GM21737 (cell line): ENCODE results near the gene ABHD12.

ENCODE experiments used
- ATAC-seq: cut with Tn5 transposase; IDR thresholded peaks from one replicate; pipeline ENCODE4 v1.9.1; 2021; ENCODE audit warnings: mild to moderate bottlenecking, moderate library complexity; ENCODE audit not compliant: unreplicated experiment

ABHD12 gene

DNA sequence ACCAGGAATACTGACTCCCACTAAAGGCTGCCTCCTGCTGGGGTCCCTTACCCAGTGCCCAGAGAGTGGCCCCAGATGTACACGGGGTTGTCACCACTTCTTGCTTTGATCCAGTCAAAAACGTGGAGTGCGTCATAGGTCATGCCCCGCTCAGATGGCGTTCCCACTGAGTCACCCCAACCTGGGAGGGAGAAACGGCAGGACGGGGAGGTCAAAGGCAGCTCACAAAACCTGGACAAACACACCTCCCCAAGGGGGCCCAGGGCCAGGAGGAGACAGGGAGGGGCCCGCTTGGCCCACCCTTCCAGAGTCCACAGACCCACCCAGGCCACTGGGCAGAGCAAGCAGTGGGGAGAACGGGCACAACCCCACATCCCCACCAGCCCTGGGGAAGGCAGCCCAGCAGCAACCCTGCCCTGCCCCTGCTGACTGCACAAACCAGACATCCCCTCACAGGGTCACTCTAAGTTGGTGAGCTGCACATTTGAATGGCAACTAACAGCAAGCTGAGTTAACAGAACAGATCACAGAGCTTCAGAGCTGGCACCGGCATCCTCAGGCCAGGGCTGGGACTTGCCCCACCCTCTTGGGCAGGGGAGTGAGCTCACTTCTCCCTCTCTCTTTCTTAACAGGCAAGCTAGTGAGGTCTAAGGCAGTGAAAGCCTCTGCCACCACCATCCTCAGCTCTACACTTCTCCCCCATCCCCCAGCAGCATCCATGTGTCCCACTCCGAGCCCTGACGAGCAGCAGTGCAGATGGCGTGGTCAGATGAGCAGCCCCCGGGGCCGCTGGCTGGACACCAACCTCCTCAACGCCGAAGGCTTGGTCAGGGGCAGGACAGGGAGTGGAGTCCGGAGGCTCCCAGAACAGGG, 81.0 kb downstream of the ABHD12 start:
- ATAC-seq: no peak

DNA sequence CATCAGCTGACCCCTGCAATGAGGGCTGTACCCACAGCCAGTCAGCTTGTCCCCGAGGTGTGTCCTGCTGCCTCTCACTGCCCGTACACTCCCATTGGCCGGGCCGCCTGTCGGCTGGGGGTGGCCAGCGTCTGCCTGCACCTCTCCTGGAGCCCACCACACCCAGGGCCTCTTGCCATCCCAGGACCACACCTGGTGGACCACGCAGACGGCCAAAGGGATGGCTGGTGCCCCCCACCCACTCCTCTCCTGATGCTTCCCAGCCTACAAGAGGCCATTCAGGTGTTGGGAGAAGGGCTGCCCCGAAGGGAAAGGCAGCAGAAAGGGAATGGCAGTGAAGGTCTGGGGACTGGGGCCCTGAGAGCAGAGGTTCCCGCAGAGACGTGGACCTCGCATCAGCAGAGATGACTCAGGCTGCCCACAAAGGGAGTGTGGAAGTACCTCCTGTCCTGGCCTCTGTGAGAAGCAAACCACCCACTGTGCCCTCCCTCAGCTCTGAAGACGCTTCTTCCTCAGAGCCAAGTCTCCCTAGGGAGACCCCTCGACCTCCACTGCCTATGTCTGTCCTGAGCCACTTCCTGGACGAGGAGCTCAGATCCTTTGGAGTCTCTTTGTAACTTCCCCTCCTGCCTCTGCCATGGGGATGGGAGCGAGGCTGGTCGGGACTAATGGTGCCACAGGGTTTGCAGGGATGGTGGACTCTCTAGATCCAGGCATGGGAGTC, 81.8 kb downstream of the ABHD12 start:
- ATAC-seq: no peak

DNA sequence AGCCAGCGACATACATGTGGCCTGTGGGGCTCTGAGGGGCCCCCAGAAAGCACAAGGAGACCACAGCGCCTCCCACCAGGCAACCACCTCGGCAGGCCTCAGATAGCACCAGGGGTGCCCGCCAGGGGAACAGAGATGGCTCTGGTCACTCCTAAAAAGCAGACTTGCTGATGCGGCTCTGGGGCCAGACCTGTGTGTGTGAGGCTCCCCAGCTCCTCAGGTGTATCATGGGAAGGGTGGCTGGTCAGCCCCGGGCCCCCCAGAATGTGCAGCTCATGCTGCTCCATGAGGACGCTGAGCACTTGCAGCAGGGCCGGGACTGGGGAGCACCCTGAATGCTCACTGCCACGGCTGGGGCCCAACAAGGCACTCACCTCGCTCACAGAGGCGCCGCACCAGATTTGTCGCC, 82.5 kb downstream of the ABHD12 start:
- ATAC-seq: no peak

DNA sequence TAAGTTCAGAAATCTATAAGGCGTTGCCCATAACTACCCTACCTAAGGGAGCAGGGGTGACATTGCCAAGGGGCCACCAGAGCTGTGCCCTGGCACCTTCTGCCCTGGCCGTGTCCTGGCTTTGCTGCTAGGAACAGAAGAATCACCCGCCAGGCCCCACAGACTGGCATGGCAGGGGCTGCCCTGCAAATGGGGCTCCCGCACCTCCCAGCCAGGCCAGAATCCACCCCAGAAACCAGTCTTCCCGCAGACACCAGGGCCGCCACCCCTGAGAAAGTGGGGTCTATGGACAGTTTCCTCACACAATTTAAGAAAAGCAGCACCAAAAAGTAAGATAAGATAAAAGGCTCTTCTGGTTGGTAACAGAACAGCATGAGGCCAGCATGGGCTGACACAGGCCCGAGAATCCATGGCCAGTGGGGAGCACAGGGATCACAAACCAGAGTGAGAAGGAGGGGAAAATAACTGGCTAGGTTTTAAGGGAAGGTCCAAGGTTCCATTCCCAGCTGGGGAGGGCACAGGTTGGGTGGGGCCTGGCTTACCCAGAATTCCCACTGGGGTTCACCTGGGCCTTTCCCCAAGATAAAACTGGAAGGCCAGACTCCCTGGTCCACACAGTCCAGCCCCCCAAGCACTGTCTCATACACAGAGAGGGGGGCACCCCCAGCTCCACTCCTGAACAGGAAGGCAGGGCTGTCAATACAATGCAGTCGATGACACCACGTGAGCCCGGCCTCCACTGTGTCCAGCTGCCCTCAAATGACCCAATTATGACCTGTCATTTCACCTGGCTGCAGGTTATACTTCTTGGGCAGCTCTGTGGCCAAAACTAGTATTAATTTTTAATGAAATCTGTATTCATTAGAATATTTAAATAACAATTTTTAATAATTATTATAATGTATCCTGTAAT, 83.4 kb downstream of the ABHD12 start:
- ATAC-seq: no peak

DNA sequence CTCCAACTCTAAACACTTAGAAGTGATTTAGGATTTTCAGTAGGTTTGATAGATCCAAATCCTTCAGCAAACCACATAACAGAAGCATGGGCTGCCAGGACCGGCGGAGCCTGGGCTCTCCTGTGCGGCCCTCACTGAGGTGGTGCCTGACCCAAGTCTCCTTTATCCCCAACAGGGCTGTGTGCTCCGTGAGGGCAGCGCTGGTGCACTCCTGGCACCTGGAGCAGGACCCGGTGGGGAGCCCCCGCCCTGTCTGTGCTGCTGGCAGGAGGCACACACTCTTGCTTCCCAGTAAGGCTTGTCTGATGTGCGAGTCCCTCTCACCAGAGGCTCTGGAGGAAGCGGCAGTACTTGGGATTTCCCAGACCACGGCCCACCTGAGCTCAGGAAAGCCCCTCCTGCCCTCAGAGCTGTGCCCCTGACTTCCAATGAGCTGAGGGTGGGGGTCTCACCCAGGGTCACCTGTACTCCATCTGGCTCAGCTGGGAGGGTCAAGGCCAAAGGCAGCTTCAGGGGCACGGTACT, 86.5 kb downstream of the ABHD12 start:
- no peak for ATAC-seq

DNA sequence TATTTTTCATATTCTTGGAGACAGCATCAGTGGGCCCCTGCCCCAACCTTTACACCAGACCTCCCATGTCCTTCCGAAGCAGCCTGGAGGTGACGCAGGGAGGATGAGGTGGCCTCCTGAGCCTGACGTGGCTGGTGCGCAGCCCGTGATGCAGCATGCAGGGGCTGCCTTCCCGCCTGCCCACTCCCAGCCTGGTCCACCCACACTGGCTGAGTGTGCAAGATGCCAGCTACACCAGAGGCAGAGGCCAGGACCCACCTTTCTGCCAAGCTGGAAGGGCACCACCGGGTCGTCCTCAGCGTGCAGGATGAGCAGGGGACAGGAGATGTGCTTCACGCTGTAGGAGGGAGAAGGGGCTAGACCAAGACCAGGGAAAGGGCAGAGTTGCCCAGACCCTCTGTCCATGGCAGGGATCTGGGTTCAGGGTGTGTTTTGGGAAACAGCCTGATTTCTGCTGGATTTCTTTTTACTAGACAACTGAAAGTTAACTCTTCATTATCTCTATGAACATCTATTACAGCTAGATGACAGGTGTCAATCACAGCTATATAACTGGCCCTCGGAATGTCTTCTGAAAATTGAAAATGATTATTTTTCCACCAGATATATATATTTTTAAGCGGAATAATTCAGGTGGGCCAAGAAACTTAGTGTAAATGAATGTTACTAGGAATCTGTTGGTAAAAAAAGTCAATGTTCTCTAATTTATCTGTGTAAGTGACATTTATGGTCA, 87.2 kb downstream of the ABHD12 start:
- no peak for ATAC-seq

DNA sequence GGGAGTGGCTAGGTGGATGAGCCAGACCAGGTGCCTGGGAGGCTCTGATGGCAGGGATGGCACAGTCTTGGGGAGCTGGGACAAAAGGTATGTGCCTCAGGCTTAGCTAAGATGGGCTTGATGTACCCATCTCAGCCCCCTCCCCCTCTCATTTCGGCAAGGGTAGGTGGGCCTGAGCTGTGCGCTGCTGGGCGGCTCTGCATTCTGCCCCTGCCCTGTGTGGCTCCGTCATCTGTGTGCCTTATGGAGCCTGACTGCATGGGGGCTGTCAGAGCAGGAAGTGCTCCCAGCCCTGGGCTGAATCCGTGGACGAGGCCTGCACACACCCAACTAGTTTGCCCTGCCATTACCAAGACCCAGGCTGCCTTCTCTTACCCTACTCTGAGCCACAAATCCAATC, 88.0 kb downstream of the ABHD12 start:
- no peak for ATAC-seq

DNA sequence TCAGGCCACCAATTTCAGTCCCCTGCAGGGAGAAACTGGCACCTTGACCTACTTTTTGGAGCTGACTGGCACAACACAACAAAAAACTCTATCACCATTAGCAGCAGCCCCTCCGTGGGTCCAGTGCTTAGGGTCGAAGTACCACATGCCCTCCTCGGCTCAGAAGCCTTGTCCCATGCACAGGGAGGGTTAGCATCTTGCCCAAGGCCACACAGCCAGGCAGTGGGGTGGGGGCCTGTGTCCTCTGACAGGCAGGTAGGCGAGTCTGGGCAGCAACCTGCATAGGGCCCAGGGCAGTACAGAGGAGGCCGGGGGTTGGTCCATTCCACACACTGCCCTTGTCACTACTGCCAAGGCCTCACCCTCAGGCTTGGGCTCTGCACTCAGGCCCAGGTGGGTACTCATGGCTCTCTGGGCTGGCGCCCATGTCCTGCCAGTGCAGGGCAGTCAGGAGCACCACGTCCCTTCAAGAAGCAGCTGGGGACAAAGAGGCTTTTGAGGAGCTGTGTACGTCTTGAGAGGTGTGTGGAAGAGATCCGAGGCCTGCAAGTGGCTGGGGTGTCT, 89.2 kb downstream of the ABHD12 start:
- ATAC-seq: no peak

DNA sequence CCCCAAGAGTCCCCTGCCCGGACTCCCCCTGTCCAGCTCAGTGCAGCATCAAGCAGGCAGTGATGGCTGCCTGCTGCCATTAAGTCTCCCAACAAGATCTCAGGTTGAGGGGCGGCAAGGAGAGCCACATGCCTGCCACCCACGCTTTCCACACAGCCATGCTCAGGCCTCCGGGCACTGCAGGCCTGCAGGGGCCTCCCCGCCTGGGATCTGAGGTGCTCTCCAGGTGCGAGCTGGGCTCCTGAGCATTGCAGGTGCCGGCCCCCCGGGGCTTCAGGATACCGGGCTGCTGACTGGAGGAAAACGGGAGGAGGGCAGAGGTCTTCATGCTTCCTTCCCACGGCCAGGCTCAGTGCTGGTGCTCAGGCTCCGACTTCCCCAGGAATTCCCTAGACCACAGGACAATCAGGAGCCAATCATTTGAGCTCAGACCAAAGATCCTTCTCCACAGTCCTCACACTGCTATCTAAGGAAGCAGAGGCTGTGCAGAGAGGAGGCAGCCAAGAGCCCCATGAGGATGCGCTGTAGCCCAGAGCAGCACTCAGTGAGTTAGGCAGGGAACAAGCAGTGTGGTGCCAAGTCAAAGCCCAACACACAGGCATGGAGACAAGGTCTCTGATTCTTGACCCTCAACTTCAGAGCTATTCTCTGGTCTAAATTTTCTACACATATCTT, 90.0 kb downstream of the ABHD12 start:
- no peak for ATAC-seq

DNA sequence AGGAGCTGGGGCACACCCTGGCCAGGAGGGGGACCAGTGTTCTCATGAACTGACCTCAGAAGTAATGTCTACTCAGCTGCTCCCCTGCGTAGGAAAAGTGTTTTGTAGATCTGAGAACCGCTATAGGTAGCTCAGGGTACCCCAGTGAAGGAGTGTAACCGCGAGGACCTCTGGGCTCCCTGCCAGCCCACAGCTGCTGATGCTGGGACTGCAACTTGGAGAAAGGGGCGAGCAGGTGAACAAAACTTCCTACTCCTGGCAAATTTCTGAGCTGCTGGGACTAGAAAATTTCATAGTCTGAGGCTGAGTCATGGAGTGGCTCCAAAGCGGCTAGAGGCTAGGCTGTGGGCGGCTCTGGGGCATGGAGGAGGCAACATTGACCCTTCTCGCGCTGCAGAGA, 90.8 kb downstream of the ABHD12 start:
- ATAC-seq: no peak

DNA sequence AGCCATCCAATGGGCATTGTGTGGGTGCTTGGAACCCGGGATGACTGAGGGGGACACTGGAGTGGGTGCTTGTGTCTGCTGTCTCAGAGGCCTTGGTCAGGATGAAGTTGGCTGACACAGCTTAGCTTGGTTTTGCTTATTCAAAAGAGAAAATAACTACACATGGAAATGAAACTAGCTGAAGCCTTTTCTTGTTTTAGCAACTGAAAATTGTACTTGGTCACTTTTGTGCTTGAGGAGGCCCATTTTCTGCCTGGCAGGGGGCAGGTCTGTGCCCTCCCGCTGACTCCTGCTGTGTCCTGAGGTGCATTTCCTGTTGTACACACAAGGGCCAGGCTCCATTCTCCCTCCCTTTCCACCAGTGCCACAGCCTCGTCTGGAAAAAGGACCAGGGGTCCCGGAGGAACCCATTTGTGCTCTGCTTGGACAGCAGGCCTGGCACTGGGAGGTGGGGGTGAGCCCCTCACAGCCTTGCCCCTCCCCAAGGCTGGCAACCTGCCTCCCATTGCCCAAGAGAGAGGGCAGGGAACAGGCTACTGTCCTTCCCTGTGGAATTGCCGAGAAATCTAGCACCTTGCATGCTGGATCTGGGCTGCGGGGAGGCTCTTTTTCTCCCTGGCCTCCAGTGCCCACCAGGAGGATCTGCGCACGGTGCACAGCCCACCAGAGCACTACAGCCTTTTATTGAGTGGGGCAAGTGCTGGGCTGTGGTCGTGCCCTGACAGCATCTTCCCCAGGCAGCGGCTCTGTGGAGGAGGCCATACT, 93.3 kb downstream of the ABHD12 start:
- ATAC-seq: peak; percentile 52

DNA sequence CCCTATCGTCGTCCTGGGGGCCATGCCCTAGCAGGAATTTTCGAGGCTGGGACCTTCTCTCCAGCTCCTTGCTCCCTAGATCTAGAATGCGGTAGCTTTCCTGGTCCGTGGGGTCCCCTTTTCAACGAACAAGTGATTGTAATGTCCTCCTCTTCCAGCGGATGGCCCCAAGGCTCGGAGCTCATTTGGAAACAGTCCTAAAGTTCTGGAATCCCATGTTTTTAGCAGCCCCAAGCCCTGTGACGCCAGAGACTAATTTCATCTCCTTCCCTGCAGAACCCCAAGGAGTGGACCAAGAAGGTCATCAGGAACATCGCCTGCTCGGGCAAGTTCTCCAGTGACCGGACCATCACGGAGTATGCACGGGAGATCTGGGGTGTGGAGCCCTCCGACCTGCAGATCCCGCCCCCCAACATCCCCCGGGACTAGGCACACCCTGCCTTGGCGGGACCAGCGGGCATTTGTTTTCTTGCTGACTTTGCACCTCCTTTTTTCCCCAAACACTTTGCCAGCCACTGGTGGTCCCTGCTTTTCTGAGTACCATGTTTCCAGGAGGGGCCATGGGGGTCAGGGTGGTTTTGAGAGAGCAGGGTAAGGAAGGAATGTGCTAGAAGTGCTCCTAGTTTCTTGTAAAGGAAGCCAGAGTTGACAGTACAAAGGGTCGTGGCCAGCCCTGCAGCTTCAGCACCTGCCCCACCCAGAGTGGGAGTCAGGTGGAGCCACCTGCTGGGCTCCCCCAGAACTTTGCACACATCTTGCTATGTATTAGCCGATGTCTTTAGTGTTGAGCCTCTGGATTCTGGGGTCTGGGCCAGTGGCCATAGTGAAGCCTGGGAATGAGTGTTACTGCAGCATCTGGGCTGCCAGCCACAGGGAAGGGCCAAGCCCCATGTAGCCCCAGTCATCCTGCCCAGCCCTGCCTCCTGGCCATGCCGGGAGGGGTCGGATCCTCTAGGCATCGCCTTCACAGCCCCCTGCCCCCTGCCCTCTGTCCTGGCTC, 94.2 kb downstream of the ABHD12 start:
- no peak for ATAC-seq

DNA sequence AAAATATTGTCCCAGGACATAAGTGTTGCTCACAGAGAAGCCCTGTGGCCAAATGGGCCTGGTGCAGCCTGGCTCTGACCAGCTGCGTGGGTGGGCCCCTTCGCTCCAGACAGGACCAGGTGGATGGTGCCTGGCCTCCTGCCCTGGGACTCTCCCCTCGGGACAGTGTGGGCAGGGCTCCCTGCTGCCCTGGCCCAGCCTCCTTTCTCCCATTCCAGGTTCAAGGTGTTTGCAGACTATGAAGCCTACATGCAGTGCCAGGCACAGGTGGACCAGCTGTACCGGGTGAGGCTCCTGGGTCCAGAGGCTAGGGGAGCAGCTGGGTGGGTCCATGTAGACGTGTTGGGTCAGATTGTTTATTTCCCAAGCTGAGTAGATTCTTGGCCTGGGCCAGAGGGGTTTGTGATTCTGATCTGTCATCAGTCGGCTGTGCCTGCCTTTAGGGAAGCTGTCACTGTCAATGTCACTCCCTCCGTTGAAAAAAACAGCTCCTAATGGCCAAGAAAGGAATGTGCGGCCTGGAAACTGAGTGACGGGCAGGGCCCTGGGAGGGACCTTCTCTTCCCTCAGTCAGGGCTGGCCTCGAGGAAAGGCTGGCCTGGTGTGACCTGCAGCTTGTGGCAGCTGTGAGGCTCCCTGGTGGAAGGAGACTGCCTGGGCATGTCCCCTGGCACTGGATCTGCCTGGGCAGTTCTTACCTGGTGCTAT, 95.1 kb downstream of the ABHD12 start:
- no peak for ATAC-seq

DNA sequence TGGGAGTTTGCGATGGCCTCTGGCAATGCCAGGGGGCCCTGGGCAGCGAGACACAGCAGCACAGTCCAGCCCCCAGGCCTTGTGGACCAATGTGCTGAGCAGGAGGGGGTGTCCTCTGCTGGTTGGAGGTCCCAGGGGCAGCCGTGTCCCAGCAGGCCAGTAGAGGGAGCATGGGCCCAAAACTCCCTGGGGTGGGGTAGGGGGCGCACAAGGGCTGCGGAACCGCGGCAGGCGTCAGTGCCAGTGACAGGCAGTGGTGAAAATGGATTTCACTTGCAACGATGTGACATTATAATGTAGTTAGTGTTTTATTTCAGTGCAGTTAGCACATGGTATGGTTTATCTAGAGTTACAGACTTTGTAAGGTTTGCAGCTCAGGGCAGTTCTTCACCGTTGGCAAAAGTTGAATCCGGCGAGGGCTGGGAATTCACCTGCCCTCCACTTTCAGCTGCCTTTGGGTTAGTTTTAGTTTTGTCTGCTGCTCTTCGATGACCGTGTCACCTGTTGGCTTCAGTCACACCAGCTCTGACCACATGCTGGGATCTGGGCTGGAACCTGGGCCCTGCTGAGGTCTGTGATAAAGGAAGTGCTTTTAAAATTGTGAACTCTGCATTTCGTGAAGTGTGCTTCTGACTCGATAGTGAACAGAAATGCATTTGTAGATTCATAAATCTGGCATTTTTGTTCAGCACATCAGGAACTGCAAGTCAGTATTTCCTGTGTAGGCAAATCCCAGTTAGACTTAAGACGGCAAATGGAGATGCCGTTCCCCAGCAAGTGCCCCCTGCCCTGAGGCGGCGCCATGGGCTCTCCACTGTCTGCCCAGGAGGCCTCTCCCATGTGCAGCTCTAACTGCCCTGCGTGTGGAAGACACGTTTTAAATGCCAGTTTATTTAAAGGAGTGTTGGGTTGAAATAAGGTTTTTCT, 95.9 kb downstream of the ABHD12 start:
- ATAC-seq: peak; percentile 48

DNA sequence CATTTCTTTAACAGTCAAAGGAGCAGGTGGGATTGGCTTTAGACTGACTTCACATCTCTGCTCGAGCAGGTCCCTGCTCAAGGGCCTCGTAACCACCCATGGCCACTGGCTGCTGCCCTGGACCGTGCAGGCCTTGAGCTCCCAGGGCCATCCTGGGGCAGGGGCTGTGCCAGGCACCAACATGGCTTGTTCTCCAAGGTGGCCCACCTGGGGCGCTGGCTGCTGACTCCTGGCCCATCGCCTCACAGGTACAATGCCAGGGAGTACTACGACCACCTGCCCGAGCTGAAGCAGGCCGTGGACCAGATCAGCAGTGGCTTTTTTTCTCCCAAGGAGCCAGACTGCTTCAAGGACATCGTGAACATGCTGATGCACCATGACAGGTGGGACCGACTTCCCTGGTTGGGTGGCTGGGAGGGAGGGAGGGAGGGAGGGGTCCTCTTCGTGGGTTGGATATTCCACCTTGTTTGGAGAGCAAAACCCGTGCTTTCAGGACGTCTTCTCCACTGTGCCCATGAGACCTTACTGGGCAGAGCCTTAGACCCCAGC, 96.7 kb downstream of the ABHD12 start:
- ATAC-seq: no peak

DNA sequence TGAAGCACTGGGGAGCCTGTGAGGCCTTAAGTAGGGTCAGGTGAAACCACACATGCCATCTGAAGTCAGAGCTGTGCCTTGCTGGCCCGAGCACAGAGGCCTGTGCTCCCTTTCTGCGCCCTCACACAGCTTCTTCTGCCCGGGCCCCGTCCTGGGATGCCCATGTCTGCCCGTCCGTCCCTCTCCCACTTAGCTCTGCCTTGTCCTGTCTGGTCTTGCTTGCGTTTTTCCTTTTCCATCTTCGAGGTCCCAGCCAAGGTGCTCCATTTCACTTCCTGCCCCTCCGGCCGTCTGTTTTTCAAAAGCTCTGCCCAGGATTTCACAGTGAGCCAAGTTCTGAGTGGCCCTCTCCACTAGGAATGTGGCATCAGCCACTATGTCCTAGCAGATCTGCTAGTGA, 97.1 kb downstream of the ABHD12 start:
- ATAC-seq: no peak
